ENCODE measurements around the gene EMILIN1. TPM values are rescaled to one million over a fixed set of nuclear protein-coding genes. Genes with fewer than 3 reads are reported as not detected.

The EMILIN1 gene
- polyA plus RNA-seq, 1 of the 3 experiments (the other 2 are of a cell fraction) = 286 TPM

DNA sequence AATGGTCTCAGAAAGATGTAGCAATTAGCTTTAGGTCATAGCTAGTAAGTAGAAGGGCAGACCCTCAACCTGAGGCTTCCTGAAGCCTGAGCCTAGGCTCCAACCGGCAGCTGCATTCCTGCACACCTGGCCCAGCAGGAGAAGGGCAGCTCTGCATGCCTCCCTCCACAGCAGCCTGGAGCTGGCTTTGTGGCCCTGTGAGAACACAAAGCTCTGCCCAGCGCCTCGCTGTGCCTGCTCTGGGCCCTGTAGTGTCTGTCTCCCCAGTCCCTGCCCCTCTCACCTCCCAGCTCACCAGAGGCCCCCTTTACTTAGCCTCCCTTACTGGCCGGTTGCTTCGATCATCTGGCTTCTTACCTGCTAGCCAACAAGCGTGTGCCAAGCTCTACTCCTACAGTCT lies 39.0 kb upstream of the EMILIN1 start (continued):
- TF ChIP-seq, protein P1, sequence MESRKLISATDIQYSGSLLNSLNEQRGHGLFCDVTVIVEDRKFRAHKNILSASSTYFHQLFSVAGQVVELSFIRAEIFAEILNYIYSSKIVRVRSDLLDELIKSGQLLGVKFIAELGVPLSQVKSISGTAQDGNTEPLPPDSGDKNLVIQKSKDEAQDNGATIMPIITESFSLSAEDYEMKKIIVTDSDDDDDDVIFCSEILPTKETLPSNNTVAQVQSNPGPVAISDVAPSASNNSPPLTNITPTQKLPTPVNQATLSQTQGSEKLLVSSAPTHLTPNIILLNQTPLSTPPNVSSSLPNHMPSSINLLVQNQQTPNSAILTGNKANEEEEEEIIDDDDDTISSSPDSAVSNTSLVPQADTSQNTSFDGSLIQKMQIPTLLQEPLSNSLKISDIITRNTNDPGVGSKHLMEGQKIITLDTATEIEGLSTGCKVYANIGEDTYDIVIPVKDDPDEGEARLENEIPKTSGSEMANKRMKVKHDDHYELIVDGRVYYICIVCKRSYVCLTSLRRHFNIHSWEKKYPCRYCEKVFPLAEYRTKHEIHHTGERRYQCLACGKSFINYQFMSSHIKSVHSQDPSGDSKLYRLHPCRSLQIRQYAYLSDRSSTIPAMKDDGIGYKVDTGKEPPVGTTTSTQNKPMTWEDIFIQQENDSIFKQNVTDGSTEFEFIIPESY (IDR thresholded peaks at IDR 0.05; ENCODE audit: borderline replicate concordance, low read depth) = no peak

- Histone ChIP-seq H3F3A (replicated peaks; ENCODE audit: insufficient read depth) (peaks cover 15% of the 10 kb centered on the region), H3K27me3 (ENCODE audit: insufficient read depth) (no peaks in the 10 kb centered on the region), H2AFZ (ENCODE audit: low read depth) (no peak overlapping the region), H3K4me1 (ENCODE audit: control insufficient read depth in 1 of 2, insufficient read depth in 2 of 2, low read depth in 1 of 2, low read length in 1 of 2) (peaks cover 0 to 9% of the 10 kb centered on the region in 2 experiments; a peak in 1 of 4 replicates), H3K4me2 (no peak overlapping the region), H3K9ac (no peak overlapping the region), H3K36me3 (replicated peaks in 1 of 2; ENCODE audit: control insufficient read depth in 1 of 2, insufficient read depth in 2 of 2, low read length in 1 of 2) (peaks cover 28 to 81% of the 10 kb centered on the region in 2 experiments), H3K79me2 (ENCODE audit: insufficient read depth) (peaks cover 17% of the 10 kb centered on the region), H3K27ac (ENCODE audit: low read depth in 2 of 2, low read length in 1 of 2) (no peak overlapping the region), H3K9me3 (no peaks in the 10 kb centered on the region), H3K4me3 (ENCODE audit: low read depth in 2 of 2, low read length in 1 of 2) (no peak overlapping the region), H3K9me2 (no peaks in the 10 kb centered on the region), H4K20me1 (ENCODE audit: insufficient read depth) (no peaks in the 10 kb centered on the region; the same call in 1 of the 2 replicates)
- TF ChIP-seq NRF1 (IDR thresholded peaks at IDR 0.05; ENCODE audit: low read depth, low read length) (no peak), RCOR1 (IDR thresholded peaks at IDR 0.05; ENCODE audit: low read length) (no peak), RFX5 (IDR thresholded peaks at IDR 0.05; ENCODE audit: low read length) (no peak), EZH2phosphoT487 (IDR thresholded peaks at IDR 0.05; ENCODE audit: borderline replicate concordance, low read depth) (no peak), REST (IDR thresholded peaks at IDR 0.05; ENCODE audit: low read depth, low read length) (no peak), POLR2AphosphoS5 (IDR thresholded peaks at IDR 0.05; ENCODE audit: low read depth, low read length) (no peak)
- POLR2A ChIA-PET = interaction anchor here (0.6 to 2.7 kb wide), 3 partner anchors 9 to 306 kb away, joined by 3 to 8 read pairs (median 4); partner anchors contain the start of gene AGBL5
- 94% methylated on average over 7 of the region's 7 CpGs for WGBS (ENCODE audit: low lambda C conversion rate)
- no peak for DNase-seq
- CTCF ChIA-PET = interaction anchor here (0.8 to 2.3 kb wide), 7 partner anchors 10 to 78 kb away, joined by 3 to 12 read pairs (median 6); partner anchors contain the start of gene KHK
These were observed 38.5 kb upstream of the EMILIN1 start for GRCh38 chr2:27039871-27040270.

- peaks cover 13% of the 10 kb centered on the region for H3K79me2 ChIP-seq (ENCODE audit: insufficient read depth)
- ChIA-PET CTCF (interaction anchor here (1.3 to 2.3 kb wide), 7 partner anchors 10 to 79 kb away, joined by 4 to 12 read pairs (median 6); partner anchors contain the start of gene AGBL5), POLR2A (interaction anchor here (0.6 to 1.5 kb wide), 2 partner anchors 9 to 306 kb away, joined by 3 to 4 read pairs; no protein-coding TSS in a partner anchor)
- H3K4me1 ChIP-seq (ENCODE audit: control insufficient read depth in 1 of 2, insufficient read depth in 2 of 2, low read depth in 1 of 2, low read length in 1 of 2) = peaks cover 0 to 7% of the 10 kb centered on the region in 2 experiments; a peak in 1 of 4 replicates
- no peaks in the 10 kb centered on the region for H3K9me3 ChIP-seq
- H3K9ac ChIP-seq = no peak overlapping the region
- no peak overlapping the region for H3K4me2 ChIP-seq
- no peak overlapping the region for H3K4me3 ChIP-seq (ENCODE audit: low read depth in 2 of 2, low read length in 1 of 2)
- H3K36me3 ChIP-seq (replicated peaks in 1 of 2; ENCODE audit: control insufficient read depth in 1 of 2, insufficient read depth in 2 of 2, low read length in 1 of 2) = peaks cover 24 to 77% of the 10 kb centered on the region in 2 experiments
- H3K27me3 ChIP-seq (ENCODE audit: insufficient read depth) = no peaks in the 10 kb centered on the region
- H4K20me1 ChIP-seq (ENCODE audit: insufficient read depth) = no peaks in the 10 kb centered on the region; the same call in 1 of the 2 replicates
- no peak for DNase-seq
- no peak overlapping the region for H3K27ac ChIP-seq (ENCODE audit: low read depth in 2 of 2, low read length in 1 of 2)
- H3K9me2 ChIP-seq = no peaks in the 10 kb centered on the region
- peaks cover 15% of the 10 kb centered on the region for H3F3A ChIP-seq (replicated peaks; ENCODE audit: insufficient read depth)
- no peak overlapping the region for H2AFZ ChIP-seq (ENCODE audit: low read depth)
- 96% methylated on average over 7 of the region's 8 CpGs for WGBS (ENCODE audit: low lambda C conversion rate)
- TF ChIP-seq, protein P1 (IDR thresholded peaks at IDR 0.05; ENCODE audit: borderline replicate concordance, low read depth) = no peak
- TF ChIP-seq, protein P2, sequence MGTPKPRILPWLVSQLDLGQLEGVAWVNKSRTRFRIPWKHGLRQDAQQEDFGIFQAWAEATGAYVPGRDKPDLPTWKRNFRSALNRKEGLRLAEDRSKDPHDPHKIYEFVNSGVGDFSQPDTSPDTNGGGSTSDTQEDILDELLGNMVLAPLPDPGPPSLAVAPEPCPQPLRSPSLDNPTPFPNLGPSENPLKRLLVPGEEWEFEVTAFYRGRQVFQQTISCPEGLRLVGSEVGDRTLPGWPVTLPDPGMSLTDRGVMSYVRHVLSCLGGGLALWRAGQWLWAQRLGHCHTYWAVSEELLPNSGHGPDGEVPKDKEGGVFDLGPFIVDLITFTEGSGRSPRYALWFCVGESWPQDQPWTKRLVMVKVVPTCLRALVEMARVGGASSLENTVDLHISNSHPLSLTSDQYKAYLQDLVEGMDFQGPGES (IDR thresholded peaks at IDR 0.05; ENCODE audit: low read depth, low read length) = no peak
- TF ChIP-seq NFIC (IDR thresholded peaks at IDR 0.05; ENCODE audit: borderline replicate concordance) (no peak), FOXM1 (IDR thresholded peaks at IDR 0.05; ENCODE audit: low read depth) (no peak), GATA2 (CRISPR knock-in tag; IDR thresholded peaks at IDR 0.05) (no peak), EZH2phosphoT487 (IDR thresholded peaks at IDR 0.05; ENCODE audit: borderline replicate concordance, low read depth) (no peak)
- TF ChIP-seq, protein P3, sequence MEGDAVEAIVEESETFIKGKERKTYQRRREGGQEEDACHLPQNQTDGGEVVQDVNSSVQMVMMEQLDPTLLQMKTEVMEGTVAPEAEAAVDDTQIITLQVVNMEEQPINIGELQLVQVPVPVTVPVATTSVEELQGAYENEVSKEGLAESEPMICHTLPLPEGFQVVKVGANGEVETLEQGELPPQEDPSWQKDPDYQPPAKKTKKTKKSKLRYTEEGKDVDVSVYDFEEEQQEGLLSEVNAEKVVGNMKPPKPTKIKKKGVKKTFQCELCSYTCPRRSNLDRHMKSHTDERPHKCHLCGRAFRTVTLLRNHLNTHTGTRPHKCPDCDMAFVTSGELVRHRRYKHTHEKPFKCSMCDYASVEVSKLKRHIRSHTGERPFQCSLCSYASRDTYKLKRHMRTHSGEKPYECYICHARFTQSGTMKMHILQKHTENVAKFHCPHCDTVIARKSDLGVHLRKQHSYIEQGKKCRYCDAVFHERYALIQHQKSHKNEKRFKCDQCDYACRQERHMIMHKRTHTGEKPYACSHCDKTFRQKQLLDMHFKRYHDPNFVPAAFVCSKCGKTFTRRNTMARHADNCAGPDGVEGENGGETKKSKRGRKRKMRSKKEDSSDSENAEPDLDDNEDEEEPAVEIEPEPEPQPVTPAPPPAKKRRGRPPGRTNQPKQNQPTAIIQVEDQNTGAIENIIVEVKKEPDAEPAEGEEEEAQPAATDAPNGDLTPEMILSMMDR (IDR thresholded peaks at IDR 0.05) = no peak
These were observed 38.1 kb upstream of the EMILIN1 start for GRCh38 chr2:27040282-27040681.

Measured in SK-N-SH (cell line).